Measurements from ENCODE around the gene FNBP1L. TPM values are rescaled to one million over a fixed set of nuclear protein-coding genes. Genes with fewer than 3 reads are reported as not detected.
"Not testable (repeated sequence)": the region's sequence is repeated elsewhere in the genome, so short reads cannot be mapped to it uniquely, and the experiment has no call there.

FNBP1L gene
- total RNA-seq, 1 donor from 2014 or later, result 25.5 TPM

- peak; percentile 69 for ATAC-seq
- DNase-seq (ENCODE audit: low spot score); intact Hi-C loops (cut with DNase I): not testable (repeated sequence)
These were observed 106.1 kb downstream of the FNBP1L start for GRCh38 chr1:93553886-93554490.

GRCh38 chr1:93554883-93555872, 107.3 kb downstream of the FNBP1L start:
- no peak for ATAC-seq
- DNase-seq (ENCODE audit: low spot score), result no peak
- intact Hi-C loops (cut with DNase I), result no loop called here

GRCh38 chr1:93556291-93556690, 108.4 kb downstream of the FNBP1L start:
- intact Hi-C loops (cut with DNase I), result no loop called here

GRCh38 chr1:93559045-93559444, 111.1 kb downstream of the FNBP1L start:
- intact Hi-C loops (cut with DNase I), result no loop called here
- DNase-seq (ENCODE audit: low spot score) (no peak), ATAC-seq (no peak)

More at GRCh38 chr1:93556291-93556690, 108.4 kb downstream of the FNBP1L start:
- no peak for ATAC-seq
- DNase-seq (ENCODE audit: low spot score), result no peak

- no peak for DNase-seq (ENCODE audit: low spot score)
- no peak for ATAC-seq
- intact Hi-C loops (cut with DNase I), result no loop called here
These were observed 111.8 kb downstream of the FNBP1L start for GRCh38 chr1:93559695-93560094.

GRCh38 chr1:93565496-93566206, 117.7 kb downstream of the FNBP1L start:
- intact Hi-C loops (cut with DNase I), result no loop called here
- DNase-seq (ENCODE audit: low spot score) (no peak), ATAC-seq (peak; percentile 17)

- ATAC-seq (no peak), DNase-seq (ENCODE audit: low spot score) (no peak)
- intact Hi-C loops (cut with DNase I), result no loop called here
These were observed 118.3 kb downstream of the FNBP1L start for GRCh38 chr1:93566227-93566626.

- DNase-seq (ENCODE audit: low spot score) (no peak), ATAC-seq (peak; percentile 49)
- intact Hi-C loops (cut with DNase I), result no loop called here
These were observed 119.5 kb downstream of the FNBP1L start for GRCh38 chr1:93567255-93567918.

- intact Hi-C loops (cut with DNase I), result no loop called here
- ATAC-seq, result no peak
These were observed 121.6 kb downstream of the FNBP1L start for GRCh38 chr1:93569489-93569888.

GRCh38 chr1:93571623-93572310, 123.8 kb downstream of the FNBP1L start:
- intact Hi-C loops (cut with DNase I), result no loop called here
- ATAC-seq (no peak), DNase-seq (ENCODE audit: low spot score) (no peak)

More at GRCh38 chr1:93569489-93569888, 121.6 kb downstream of the FNBP1L start:
- DNase-seq (ENCODE audit: low spot score), result no peak

- ATAC-seq, result no peak
- intact Hi-C loops (cut with DNase I), result no loop called here
- DNase-seq (ENCODE audit: low spot score), result no peak
These were observed 126.1 kb downstream of the FNBP1L start for GRCh38 chr1:93573940-93574469.

- ATAC-seq (no peak), DNase-seq (ENCODE audit: low spot score) (no peak)
- intact Hi-C loops (cut with DNase I), result no loop called here
These were observed 126.6 kb downstream of the FNBP1L start for GRCh38 chr1:93574511-93574910.

- ATAC-seq, result no peak
- DNase-seq (ENCODE audit: low spot score), result no peak
- intact Hi-C loops (cut with DNase I), result no loop called here
These were observed 127.1 kb downstream of the FNBP1L start for GRCh38 chr1:93574991-93575390.

- intact Hi-C loops (cut with DNase I), result no loop called here
- no peak for DNase-seq (ENCODE audit: low spot score)
- peak; percentile 37 for ATAC-seq
These were observed 127.8 kb downstream of the FNBP1L start for GRCh38 chr1:93575621-93576284.

GRCh38 chr1:93576346-93576745, 128.4 kb downstream of the FNBP1L start:
- intact Hi-C loops (cut with DNase I), result no loop called here
- no peak for DNase-seq (ENCODE audit: low spot score)
- peak; percentile 80 for ATAC-seq

- ATAC-seq (no peak), DNase-seq (ENCODE audit: low spot score) (no peak)
- intact Hi-C loops (cut with DNase I), result no loop called here
These were observed 128.8 kb downstream of the FNBP1L start for GRCh38 chr1:93576746-93577145.

- DNase-seq (ENCODE audit: low spot score) (no peak), ATAC-seq (peak; percentile 25)
- intact Hi-C loops (cut with DNase I), result no loop called here
These were observed 129.9 kb downstream of the FNBP1L start for GRCh38 chr1:93577536-93578432.

All from sciatic nerve (tissue), 2 donors.